ENCODE results near the gene USP6NL. TPM values are rescaled to one million over a fixed set of nuclear protein-coding genes. Genes with fewer than 3 reads are reported as not detected.
"Not testable (repeated sequence)": the region's sequence is repeated elsewhere in the genome, so short reads cannot be mapped to it uniquely, and the experiment has no call there.

The USP6NL gene
- polyA plus RNA-seq, 1 donor (not counting 4 experiments of a cell fraction or from before 2014, with no cell fraction given) = 8.7 TPM

DNA sequence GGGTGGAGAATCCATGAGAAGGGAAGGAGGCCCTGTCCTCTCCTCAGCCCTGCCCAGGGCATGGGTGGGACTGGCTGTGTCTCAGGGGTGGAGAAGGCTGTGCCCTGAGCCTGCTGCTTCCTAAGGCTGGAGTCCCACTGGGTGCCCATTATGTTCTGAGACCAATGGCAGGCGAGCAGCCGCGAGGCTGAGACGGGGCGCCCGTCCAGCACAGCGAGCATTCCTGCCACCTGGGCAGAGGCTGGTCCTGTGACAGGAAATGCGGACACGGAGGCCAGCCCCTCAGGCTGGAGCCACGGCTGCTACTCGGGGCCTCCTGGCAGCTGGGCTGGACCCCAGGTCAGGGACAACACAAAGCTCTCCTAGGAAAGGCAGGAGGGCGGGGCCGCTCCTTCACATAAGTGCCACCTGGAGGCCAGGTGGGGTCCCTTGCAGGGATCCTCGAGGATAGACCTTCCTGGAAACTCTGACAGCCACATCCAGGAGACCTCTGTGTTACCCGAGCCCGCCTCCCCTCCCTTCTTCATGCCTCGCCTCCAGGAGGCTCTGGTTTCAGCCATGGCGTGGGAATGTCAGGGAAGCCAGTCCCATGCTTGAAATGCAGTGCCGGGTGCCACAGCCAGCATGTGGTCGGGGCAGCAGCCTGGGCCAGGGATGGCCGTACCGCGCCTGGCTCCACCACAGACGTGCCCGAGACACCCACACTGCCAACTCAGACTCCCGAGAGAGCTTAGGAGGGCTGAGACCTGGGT, 173.9 kb downstream of the USP6NL start:
- H3K27me3 ChIP-seq (ENCODE audit: control insufficient read depth, extremely low read depth, insufficient read depth, low read length) = no peaks in the 10 kb centered on the region
- H3K4me3 ChIP-seq (ENCODE audit: control insufficient read depth in 2 of 3, extremely low read depth in 1 of 3, insufficient read depth in 2 of 3, low read depth in 1 of 3, low read length in 3 of 3) = no peak overlapping the region
- no peak for FAIRE-seq

DNA sequence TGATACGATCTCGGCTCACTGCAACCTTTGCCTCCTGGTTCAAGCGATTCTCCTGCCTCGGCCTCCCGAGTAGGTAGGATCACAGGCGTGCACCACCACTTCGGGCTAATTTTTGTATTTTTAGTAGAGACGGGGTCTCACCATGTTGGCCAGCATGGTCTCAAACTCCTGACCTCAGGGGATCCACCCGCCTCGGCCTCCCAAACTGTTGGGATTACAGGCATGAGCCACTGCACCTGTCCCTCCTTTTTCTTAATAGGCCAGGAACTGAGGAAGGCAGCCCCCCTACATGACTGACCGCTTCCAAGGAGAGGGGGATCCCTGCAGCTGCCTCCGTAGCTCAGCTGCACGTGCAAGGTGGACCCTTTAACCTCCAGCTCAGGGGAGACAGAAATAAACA, 175.0 kb downstream of the USP6NL start:
- FAIRE-seq; H3K36me3 ChIP-seq (ENCODE audit: control insufficient read depth in 2 of 2, extremely low read depth in 1 of 2, insufficient read depth in 2 of 2, low read length in 2 of 2); H3K4me1 ChIP-seq (ENCODE audit: control insufficient read depth, extremely low read depth, insufficient read depth, low read length); H3K4me2 ChIP-seq (ENCODE audit: control insufficient read depth, extremely low read depth, insufficient read depth, low read depth, low read length); H3K27me3 ChIP-seq (ENCODE audit: control insufficient read depth, extremely low read depth, insufficient read depth, low read length); H2AFZ ChIP-seq (ENCODE audit: control insufficient read depth, low read length); H3K79me2 ChIP-seq (ENCODE audit: control insufficient read depth, insufficient read depth, low read length); DNase-seq (ENCODE audit: low read depth, low spot score); H3K27ac ChIP-seq (ENCODE audit: control insufficient read depth, insufficient read depth, low read length); H4K20me1 ChIP-seq (ENCODE audit: control insufficient read depth, extremely low read depth, insufficient read depth, low read length); H3K9me3 ChIP-seq (ENCODE audit: control insufficient read depth, low read depth, low read length); H3K9me1 ChIP-seq (ENCODE audit: control insufficient read depth, extremely low read depth, insufficient read depth, low read length); H3K4me3 ChIP-seq (ENCODE audit: control insufficient read depth in 2 of 3, extremely low read depth in 1 of 3, insufficient read depth in 2 of 3, low read depth in 1 of 3, low read length in 3 of 3); H3K9ac ChIP-seq (ENCODE audit: control insufficient read depth, extremely low read depth, insufficient read depth, low read length); dilution Hi-C loops (cut with MboI; ENCODE audit: extremely low pct_ligation_motif_present, low sequenced_read_pairs): not testable (repeated sequence)

More for the DNA sequence above, 173.9 kb downstream of the USP6NL start:
- no peaks in the 10 kb centered on the region for H3K9me1 ChIP-seq (ENCODE audit: control insufficient read depth, extremely low read depth, insufficient read depth, low read length)
- no peak overlapping the region for H3K27ac ChIP-seq (ENCODE audit: control insufficient read depth, insufficient read depth, low read length)
- H3K9ac ChIP-seq (ENCODE audit: control insufficient read depth, extremely low read depth, insufficient read depth, low read length) = no peak overlapping the region
- no peaks in the 10 kb centered on the region for H3K79me2 ChIP-seq (ENCODE audit: control insufficient read depth, insufficient read depth, low read length)
- no peak for TF ChIP-seq EZH2 (IDR thresholded peaks at IDR 0.05; ENCODE audit: low read length)
- TF ChIP-seq, protein P1, sequence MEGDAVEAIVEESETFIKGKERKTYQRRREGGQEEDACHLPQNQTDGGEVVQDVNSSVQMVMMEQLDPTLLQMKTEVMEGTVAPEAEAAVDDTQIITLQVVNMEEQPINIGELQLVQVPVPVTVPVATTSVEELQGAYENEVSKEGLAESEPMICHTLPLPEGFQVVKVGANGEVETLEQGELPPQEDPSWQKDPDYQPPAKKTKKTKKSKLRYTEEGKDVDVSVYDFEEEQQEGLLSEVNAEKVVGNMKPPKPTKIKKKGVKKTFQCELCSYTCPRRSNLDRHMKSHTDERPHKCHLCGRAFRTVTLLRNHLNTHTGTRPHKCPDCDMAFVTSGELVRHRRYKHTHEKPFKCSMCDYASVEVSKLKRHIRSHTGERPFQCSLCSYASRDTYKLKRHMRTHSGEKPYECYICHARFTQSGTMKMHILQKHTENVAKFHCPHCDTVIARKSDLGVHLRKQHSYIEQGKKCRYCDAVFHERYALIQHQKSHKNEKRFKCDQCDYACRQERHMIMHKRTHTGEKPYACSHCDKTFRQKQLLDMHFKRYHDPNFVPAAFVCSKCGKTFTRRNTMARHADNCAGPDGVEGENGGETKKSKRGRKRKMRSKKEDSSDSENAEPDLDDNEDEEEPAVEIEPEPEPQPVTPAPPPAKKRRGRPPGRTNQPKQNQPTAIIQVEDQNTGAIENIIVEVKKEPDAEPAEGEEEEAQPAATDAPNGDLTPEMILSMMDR (optimal IDR thresholded peaks at IDR 0.05 in 1 of 3, IDR thresholded peaks at IDR 0.05 in 1 of 3, conservative IDR thresholded peaks at IDR 0.05 in 1 of 3; ENCODE audit: extremely low read depth in 1 of 3, insufficient read depth in 2 of 3, low read length in 3 of 3) = no peak
- H4K20me1 ChIP-seq (ENCODE audit: control insufficient read depth, extremely low read depth, insufficient read depth, low read length) = no peaks in the 10 kb centered on the region
- no peak overlapping the region for H2AFZ ChIP-seq (ENCODE audit: control insufficient read depth, low read length)
- no peak overlapping the region for H3K4me2 ChIP-seq (ENCODE audit: control insufficient read depth, extremely low read depth, insufficient read depth, low read depth, low read length)
- DNase-seq (ENCODE audit: low read depth, low spot score) = no peak
- no peaks in the 10 kb centered on the region for H3K36me3 ChIP-seq (ENCODE audit: control insufficient read depth in 2 of 2, extremely low read depth in 1 of 2, insufficient read depth in 2 of 2, low read length in 2 of 2)
- dilution Hi-C loops (cut with MboI; ENCODE audit: extremely low pct_ligation_motif_present, low sequenced_read_pairs) = no loop called here
- no peaks in the 10 kb centered on the region for H3K4me1 ChIP-seq (ENCODE audit: control insufficient read depth, extremely low read depth, insufficient read depth, low read length)
- H3K9me3 ChIP-seq (ENCODE audit: control insufficient read depth, low read depth, low read length) = no peaks in the 10 kb centered on the region

DNA sequence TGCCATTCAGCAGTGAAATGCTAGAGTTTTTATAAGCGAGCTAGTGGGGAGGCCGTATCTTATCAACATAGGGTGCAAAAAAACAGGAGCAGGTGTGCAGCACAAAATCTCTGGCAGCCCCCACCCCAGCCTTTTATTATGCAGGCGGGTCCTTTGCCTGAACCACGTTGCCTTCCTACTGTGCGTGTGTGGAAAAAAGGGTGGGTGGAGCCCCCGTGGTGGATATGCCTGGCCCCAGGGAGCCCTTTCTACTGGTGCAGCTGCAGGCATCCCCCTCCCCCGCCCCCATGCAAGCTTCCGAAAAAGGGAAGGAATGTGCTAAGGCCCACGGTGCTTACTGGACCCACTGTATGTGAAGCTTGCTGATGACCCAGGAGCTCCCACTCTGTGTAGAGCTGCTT, 175.9 kb downstream of the USP6NL start:
- no peaks in the 10 kb centered on the region for H3K9me1 ChIP-seq (ENCODE audit: control insufficient read depth, extremely low read depth, insufficient read depth, low read length)
- no peaks in the 10 kb centered on the region for H3K27me3 ChIP-seq (ENCODE audit: control insufficient read depth, extremely low read depth, insufficient read depth, low read length)
- H3K4me2 ChIP-seq (ENCODE audit: control insufficient read depth, extremely low read depth, insufficient read depth, low read depth, low read length) = no peak overlapping the region
- FAIRE-seq = no peak
- H3K27ac ChIP-seq (ENCODE audit: control insufficient read depth, insufficient read depth, low read length) = no peak overlapping the region
- no peak overlapping the region for H3K9ac ChIP-seq (ENCODE audit: control insufficient read depth, extremely low read depth, insufficient read depth, low read length)
- TF ChIP-seq, protein P1 (optimal IDR thresholded peaks at IDR 0.05 in 1 of 3, IDR thresholded peaks at IDR 0.05 in 1 of 3, conservative IDR thresholded peaks at IDR 0.05 in 1 of 3; ENCODE audit: extremely low read depth in 1 of 3, insufficient read depth in 2 of 3, low read length in 3 of 3) = no peak
- TF ChIP-seq EZH2 (IDR thresholded peaks at IDR 0.05; ENCODE audit: low read length) = no peak
- no peak for DNase-seq (ENCODE audit: low read depth, low spot score)
- H2AFZ ChIP-seq (ENCODE audit: control insufficient read depth, low read length) = no peak overlapping the region
- H3K4me1 ChIP-seq (ENCODE audit: control insufficient read depth, extremely low read depth, insufficient read depth, low read length) = no peaks in the 10 kb centered on the region
- H3K4me3 ChIP-seq (ENCODE audit: control insufficient read depth in 2 of 3, extremely low read depth in 1 of 3, insufficient read depth in 2 of 3, low read depth in 1 of 3, low read length in 3 of 3) = no peak overlapping the region
- H4K20me1 ChIP-seq (ENCODE audit: control insufficient read depth, extremely low read depth, insufficient read depth, low read length) = no peaks in the 10 kb centered on the region
- no peaks in the 10 kb centered on the region for H3K79me2 ChIP-seq (ENCODE audit: control insufficient read depth, insufficient read depth, low read length)
- H3K36me3 ChIP-seq (ENCODE audit: control insufficient read depth in 2 of 2, extremely low read depth in 1 of 2, insufficient read depth in 2 of 2, low read length in 2 of 2) = no peaks in the 10 kb centered on the region
- dilution Hi-C loops (cut with MboI; ENCODE audit: extremely low pct_ligation_motif_present, low sequenced_read_pairs) = no loop called here
- H3K9me3 ChIP-seq (ENCODE audit: control insufficient read depth, low read depth, low read length) = no peaks in the 10 kb centered on the region
